GM19452 (cell line): ENCODE results near the gene TTC38.

Experiments used
- ATAC-seq: cut with Tn5 transposase; IDR thresholded peaks from one replicate; pipeline ENCODE4 v1.9.1; 2021; ENCODE audit not compliant: unreplicated experiment

The TTC38 gene

DNA sequence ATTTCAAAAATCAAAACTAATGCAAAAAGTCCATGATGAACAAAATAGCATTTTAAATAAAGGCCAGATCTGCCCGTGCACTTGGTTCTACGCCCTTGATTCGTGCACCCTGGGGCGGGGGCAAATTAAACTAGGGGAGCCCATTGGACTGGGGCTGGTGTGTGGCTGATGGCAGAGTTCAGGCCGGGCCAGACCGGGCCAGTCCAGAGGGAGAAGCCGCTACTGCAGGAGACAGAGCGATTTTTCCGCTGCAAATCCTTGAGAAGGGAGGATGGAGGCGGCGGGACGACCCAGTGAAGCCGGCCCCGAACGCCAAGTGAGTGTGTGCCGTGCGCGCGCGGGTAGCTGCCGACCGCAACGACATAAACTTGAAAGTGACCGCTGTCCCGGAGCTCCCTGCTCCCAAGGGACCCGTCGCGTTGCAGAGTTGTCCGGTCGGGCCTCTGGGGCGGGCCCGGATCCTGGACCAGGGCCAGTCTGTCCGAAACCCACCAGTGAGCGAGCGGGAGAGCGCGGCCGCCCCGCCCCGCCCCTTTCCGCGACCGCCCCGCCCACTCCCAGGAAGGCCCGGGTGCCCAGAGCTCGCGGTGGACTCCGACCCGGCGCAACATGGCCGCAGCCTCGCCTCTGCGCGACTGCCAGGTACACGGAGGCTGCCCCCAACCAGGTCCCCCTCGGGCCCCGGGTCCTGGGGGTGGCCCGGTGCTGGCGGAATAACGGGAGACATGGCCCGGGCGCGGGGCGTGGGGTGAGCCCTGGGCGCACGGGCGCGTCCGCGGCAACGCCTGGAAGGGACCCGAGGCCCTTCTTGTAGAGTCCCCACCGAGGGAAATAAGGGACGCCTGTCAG is at the start of gene TTC38:
TSS of gene TTC38 (plus strand) at position 578 of the 849 bp plus-strand sequence. CDS start at position 610, 32 bp downstream.
- ATAC-seq, result peak; percentile 69

DNA sequence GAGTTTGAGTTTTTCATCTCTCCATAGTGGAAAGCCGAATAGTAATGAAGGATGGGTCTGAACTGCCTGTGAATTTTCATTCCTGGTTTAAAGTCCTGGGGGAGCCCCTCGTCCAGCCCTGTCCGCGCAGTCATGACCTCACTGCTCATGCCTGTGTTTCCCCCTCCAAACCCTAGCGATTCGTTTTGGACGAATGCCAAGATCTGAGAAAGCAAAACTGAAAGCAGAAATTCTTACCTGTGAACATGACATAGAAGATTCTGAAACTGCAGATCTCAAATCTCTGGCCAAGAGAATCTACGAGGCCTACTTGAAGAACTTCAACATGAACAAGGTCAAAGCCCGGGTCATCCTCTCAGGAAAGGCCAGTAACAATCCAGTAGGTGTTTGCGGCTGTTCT is 48.2 kb upstream of the TTC38 start:
- ATAC-seq, result no peak

- ATAC-seq, result no peak
Observed at GRCh38 chr22:46220921-46221320, 46.9 kb upstream of the TTC38 start.

DNA sequence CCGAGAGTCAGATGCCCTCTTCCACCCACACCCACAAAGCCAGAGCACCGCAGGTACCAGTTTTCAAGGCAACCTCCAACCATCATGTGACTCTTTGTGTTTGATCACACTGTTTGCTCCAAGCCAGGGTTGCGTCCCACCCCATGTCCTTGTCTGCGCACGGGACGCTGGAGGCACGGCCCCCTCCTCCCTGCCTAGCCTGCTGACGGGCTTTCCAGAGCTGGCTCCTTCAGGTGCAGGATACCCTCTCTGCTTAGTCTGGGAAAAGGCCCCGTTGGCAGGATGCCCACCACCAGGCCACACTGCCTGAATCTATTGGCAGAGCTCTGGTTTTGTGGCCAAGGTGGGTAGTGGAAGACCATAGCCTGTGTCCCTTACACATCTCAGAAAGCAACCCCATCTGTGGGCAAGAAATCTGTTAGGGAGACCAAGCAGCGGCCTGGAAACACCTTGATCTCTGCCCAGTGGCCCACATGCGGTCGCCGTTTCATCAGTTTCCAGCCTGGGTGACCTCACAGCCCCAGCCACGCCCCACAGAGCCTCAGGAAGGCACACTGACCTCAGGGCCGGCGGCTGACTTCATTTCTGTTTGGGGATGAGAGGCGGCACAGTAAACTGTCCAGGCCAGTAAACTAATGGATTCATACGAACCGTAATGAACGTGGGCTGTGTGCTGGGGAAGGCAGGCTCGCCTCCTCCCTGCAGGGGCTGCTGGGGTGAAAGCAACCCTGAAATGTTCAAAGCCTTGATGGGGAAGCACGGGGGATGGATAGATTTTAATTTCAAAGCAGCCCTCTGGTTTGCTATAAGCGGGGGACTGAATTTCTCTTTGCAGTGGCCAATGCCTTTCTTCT is 43.5 kb upstream of the TTC38 start:
- ATAC-seq, result no peak

DNA sequence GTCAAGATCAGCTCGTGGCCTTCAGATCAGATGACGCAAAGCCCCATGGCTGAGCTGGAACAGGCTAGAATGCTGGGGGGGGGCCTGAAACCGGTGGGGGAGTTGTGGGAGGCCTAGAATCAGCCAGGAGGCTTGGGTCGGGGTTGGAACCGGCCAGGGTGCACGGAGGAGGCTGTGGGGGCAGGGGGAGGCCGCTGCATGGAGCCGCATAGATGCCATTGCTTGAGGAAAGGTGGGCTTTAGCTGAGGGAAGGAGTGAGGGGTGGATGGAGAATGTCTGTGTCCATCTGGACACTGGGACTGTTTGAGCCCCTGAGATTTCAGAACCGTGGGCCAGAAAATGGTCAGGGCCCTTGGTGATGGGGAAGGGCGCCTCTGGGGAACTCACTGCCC is 42.9 kb upstream of the TTC38 start:
- no peak for ATAC-seq

DNA sequence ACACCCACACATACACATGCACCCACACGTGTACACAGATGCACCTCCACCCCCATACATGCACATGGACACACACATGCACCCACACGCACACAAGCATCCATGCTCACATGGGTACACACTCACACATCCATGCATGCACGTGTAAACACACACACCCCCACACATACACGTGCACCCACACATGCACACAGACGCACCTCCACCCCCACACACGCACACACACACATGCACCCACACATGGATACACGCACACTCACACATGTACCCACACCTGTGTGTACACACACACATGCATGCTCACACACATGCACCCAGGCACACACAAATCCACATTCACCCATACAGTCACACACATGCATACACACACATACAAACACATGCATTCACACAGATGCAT is 42.2 kb upstream of the TTC38 start:
- no peak for ATAC-seq

DNA sequence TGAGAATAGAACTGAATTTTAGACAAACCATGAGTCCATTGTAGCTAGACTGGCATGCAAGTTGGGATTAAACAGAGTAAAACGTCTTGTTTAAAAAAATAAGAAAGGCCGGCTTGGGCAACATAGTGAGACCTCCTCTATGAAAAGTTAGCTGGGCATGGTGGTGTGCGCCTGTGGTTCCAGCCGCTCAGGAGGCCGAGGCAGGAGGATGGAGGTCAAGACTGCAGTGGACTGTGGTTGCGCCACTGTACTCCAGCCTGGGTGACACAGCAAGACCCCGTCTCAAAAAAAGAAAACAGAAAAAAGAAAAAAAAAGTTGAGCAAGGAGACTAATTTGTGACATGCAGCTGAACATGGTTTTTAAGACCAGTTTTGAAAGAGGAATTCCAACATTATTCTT is 41.2 kb upstream of the TTC38 start:
- ATAC-seq, result no peak

DNA sequence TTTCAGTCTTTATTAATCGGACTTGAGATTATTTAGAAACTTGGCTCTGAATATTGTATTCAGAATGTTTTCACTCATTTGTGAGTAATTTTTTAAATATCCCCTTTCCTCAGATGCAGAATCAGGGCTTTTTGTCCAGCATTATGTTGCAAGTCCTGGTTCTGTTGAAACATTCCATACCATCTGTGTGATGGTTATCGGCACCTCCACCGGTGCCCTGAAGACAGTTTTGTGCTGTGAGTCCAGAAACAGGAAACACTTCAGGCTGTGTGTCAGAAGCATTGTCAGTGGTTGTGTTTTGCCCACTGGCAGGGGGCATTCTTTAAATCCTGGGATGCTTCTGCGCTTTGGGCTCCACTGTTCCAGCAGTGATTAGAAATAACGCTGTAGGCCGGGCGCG is 38.1 kb upstream of the TTC38 start:
- ATAC-seq, result no peak

DNA sequence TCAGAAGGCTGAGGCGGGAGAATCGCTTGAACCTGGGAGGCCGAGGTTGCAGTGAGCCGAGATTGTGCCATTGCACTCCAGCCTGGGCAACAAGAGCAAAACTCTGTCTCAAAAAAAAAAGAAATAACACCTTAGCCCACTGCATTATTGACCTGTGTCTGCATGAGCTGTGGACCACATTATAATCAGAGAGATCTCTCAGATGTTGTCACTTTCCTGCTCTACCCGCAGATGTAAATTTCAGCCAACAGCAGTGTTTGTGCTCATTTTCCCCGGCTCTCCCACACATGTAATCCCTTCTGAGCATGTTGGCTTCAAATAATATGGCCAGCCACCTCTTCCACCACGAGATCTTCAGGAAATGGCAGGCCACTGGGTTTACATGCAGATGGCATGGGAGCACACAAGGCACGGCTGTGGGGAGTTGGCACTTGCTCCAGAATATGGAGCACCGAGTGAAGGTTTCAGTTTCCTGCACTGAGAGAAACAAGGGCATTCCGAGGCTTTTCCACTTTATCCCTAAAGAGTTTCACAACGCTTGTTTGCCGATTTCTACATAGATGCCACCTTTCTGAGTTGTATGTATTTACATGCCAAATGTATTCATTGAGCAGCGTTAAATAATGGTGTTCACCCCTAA is 37.4 kb upstream of the TTC38 start:
- no peak for ATAC-seq

GRCh38 chr22:46233231-46233630 is 34.6 kb upstream of the TTC38 start:
- ATAC-seq, result no peak

DNA sequence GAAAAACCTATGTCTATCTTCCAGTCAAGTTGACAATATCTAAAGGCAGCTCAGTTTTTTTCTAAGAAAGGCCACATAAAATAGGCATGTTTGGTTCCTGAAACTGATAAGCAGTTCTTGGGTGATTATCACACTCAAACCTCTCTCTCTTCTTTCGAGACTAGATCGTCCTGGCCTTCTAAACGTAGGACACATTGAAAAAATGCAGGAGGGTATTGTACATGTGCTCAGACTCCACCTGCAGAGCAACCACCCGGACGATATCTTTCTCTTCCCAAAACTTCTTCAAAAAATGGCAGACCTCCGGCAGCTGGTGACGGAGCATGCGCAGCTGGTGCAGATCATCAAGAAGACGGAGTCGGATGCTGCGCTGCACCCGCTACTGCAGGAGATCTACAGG is 32.8 kb upstream of the TTC38 start:
- ATAC-seq, result no peak

- ATAC-seq, result no peak
Observed at GRCh38 chr22:46237453-46238124, 30.2 kb upstream of the TTC38 start.

DNA sequence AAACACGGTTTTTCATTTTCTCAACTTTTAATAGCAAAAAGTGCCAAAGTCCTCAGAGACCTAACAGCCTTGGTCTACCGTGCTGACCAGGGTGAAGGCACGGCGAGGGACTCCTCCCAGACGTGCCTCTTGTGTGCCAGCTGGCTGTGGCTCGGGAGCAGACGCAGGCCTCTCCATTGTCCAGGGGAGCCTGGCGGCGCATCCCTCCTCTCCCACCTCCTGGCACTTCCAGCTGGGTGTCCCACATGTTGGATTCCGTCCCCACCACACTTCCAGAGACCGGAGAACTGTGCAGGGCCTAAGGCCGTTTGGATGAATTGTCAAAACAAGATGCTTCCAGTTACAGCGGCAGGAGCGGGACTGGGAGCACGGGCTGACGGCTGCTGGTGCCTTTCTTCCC is 29.3 kb upstream of the TTC38 start:
- ATAC-seq, result no peak

DNA sequence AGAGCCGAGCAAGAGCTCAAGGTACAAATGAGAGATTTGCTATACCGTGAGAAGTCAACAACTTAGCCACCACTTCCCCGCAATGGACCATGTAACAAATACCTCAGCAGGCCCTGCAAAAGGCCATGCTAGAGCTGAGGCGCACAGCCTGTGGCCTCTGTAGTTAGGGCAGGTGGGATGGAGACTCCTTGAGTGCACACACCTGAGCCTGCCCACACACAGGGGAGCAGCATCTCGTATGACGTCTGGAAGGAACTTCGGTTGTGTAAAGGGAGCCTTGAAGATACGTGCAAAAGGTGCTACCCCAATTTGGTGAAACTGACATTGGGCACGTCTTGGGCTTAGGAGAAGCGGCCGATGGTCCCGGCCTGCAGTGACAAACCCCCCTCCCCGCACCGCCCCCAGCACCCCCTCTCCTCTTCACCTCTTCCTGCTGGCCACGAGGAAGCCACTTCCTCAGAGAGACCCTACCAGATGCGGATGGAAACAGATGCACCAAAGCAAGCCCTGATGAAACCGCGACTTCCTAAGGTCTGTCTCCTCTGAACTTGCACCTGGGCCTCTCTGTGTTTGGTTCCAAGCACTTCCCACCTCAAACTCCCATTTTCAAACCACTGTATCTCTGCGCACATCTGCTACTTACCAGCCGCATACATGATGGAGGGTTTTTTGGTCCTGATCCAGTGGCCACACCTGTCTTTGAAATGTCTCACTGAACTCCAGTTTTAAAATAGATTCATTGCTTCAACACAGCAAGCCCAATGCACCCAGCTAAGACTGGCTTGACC is 28.4 kb upstream of the TTC38 start:
- no peak for ATAC-seq

- ATAC-seq, result no peak
Observed at GRCh38 chr22:46240073-46240472, 27.7 kb upstream of the TTC38 start.

- no peak for ATAC-seq
Observed at GRCh38 chr22:46240506-46240905, 27.3 kb upstream of the TTC38 start.

DNA sequence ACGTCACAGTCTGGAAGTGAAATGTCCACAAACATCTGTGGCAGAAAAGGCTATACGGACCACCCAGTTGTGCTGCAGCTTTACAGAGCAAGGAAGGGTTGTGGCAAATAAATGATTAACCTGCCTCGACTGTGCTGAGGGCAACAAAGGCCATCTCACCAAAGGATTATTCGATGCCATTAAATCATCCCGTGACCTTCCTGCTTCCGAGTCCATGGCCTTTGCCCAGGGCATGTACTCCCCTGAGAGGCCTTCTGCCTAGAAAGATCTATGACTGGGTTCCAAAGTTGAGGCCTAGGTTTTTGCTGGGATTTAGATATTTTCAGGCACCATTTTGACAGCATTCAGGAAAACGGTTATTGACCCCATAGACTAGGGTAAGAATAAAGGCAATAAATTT is 26.9 kb upstream of the TTC38 start:
- ATAC-seq, result no peak

DNA sequence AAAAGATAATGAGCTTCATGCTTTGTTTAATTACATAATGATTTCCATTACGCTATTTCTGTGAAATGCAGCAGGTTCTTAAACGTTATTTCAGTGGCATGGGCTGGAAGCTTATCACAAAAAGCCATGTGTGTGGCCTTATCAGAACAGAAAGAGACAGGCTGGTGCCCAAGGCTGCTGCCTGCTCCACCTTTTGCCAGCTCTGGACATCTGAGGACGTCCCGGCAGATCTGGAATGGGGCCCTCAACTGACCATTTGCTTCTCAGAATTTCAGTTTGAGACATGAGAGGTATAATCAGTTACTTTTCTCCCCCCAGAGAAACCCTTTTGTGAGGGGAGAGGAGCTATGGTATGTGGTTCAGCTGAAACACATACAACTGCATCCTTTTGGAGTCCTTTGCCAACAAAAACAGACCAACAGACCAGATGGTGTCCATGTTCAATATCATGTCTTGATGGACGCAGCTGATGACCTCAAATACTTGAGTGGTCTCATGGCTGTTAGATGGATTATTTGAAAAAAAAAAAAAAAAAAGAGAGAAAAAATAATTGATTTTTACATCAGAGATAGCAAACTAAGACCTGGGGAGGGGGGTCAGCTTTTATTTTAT is 26.3 kb upstream of the TTC38 start:
- no peak for ATAC-seq

- no peak for ATAC-seq
Observed at GRCh38 chr22:46242076-46242475, 25.7 kb upstream of the TTC38 start.

DNA sequence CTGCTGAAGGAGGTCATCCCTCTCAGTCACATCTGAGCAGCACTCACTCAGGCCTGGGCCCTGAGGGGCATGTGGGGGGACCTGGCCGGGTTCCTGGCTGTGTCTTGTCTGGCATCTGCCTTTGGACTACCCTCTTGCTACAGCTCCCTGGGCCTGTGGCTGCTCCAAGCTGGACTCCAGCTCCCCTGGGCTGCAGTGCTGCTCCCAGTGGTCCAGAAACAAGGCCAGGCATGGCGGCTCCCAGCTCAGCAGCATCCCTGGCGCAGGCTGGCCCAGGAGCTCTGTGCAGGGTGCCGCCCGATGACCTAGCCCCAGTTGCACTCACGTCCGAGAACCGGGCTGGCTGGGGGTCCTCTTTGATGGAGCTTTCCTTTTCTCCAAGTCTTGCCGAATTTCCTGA is 23.0 kb upstream of the TTC38 start:
- ATAC-seq, result no peak
